ENCODE data around the gene PSME3.
"Not testable (repeated sequence)": the region's sequence is repeated elsewhere in the genome, so short reads cannot be mapped to it uniquely, and the experiment has no call there.

- not testable (repeated sequence) for TF ChIP-seq CTCF (IDR thresholded peaks at IDR 0.05 in 2 of 3, conservative IDR thresholded peaks at IDR 0.05 in 1 of 3; ENCODE audit: borderline replicate concordance in 1 of 3, insufficient read depth in 1 of 3, low read depth in 2 of 3, low read length in 2 of 3); SRF (IDR thresholded peaks at IDR 0.05; ENCODE audit: low read depth); YY1 (IDR thresholded peaks at IDR 0.05; ENCODE audit: extremely low read depth, insufficient replicate concordance, low read depth, low read length); ATF3 (IDR thresholded peaks at IDR 0.05); RAD21 (IDR thresholded peaks at IDR 0.05; ENCODE audit: low read depth); POLR2A (IDR thresholded peaks at IDR 0.05; ENCODE audit: borderline replicate concordance, extremely low read depth, insufficient read depth, insufficient read length); MAX (IDR thresholded peaks at IDR 0.05); EZH2phosphoT487 (IDR thresholded peaks at IDR 0.05; ENCODE audit: borderline replicate concordance); SP1 (IDR thresholded peaks at IDR 0.05; ENCODE audit: low read depth); TCF7L2 (IDR thresholded peaks at IDR 0.05; ENCODE audit: borderline replicate concordance, extremely low read depth, insufficient read depth, insufficient read length); SIN3A (IDR thresholded peaks at IDR 0.05; ENCODE audit: low read depth); ELF1 (IDR thresholded peaks at IDR 0.05; ENCODE audit: borderline replicate concordance, low read depth); POLR2AphosphoS5 (IDR thresholded peaks at IDR 0.05; ENCODE audit: low read depth, low read length); FOSL1 (IDR thresholded peaks at IDR 0.05; ENCODE audit: low read depth)
Observed at GRCh38 chr17:42856516-42856915, 23.3 kb downstream of the PSME3 start.
